ENCODE data around the gene CTNNBIP1. TPM values are rescaled to one million over a fixed set of nuclear protein-coding genes. Genes with fewer than 3 reads are reported as not detected.

CTNNBIP1 gene
- total and polyA plus RNA-seq, 8 donors: 12.3 to 49.8 (median 35.2) TPM

DNA sequence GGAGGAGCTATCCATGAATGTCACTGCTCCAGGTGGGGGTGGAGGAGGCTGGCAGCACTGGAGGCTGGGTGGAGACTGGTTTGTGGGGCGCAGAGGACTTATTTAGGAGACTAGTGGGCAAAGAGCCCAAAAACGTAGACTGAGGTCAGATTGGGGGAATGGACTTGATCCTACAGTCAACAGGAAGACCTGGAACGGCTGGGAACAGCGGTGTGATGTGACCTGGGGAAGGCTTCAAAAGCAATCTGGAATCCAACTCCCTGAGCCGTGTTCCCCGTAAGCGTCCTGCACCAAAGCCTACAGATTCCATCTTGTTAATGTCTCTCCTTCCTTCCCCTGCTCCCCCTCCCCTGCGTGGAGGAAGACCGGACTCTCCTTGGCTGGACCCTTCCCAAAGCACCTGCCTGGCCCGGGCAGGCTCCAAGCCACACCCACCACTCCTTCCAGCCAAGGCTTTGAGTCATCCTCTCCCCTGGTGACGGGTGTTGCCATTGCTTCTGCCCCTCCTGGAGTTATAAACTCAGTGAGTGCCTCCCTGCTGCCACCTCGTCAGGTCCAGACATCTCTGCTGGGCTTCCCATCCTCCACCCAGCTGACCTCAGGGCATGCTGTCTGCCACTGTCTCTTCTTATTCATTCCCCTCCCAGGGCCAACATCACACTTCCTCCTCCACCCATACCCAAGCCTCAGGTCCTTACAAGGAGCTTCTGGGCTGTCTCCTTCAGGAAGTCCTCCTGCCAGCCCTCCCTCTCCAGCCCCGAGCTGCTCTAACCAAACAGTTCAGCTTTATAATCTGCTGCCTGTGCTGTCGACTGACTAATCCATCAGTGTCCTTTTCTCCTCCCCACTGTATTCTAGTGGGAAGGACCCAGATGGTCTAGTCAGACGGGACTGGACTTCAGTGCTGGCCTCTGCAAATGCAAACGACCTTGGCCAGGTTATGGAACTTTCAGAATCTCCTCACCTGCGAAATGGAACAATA, 84.7 kb downstream of the CTNNBIP1 start:
- Histone ChIP-seq H3K27me3 (no peaks in the 10 kb centered on the region), H3K4me1 (peaks cover 30 to 49% (median 41%) of the 10 kb centered on the region in 4 donors), H3K27ac (peak overlapping the region; percentile 82 to 94 (median 91)), H3K36me3 (no peaks in the 10 kb centered on the region), H3K4me3 (peak overlapping the region; percentile 89 to 96 (median 93)), H3K9me3 (no peaks in the 10 kb centered on the region)
- peak; percentile 82 to 87 for DNase-seq
- WGBS, 5 donors: 9 to 18% (median 13%) methylated on average over 17 of the region's 17 CpGs
- intact Hi-C loops (cut with DNase I; ENCODE audit: low total_unique reads): no loop called here
- peak in 1 of 3 donors; percentile 26 for TF ChIP-seq POLR2AphosphoS5 (IDR thresholded peaks at IDR 0.05)
- TF ChIP-seq, protein P1, sequence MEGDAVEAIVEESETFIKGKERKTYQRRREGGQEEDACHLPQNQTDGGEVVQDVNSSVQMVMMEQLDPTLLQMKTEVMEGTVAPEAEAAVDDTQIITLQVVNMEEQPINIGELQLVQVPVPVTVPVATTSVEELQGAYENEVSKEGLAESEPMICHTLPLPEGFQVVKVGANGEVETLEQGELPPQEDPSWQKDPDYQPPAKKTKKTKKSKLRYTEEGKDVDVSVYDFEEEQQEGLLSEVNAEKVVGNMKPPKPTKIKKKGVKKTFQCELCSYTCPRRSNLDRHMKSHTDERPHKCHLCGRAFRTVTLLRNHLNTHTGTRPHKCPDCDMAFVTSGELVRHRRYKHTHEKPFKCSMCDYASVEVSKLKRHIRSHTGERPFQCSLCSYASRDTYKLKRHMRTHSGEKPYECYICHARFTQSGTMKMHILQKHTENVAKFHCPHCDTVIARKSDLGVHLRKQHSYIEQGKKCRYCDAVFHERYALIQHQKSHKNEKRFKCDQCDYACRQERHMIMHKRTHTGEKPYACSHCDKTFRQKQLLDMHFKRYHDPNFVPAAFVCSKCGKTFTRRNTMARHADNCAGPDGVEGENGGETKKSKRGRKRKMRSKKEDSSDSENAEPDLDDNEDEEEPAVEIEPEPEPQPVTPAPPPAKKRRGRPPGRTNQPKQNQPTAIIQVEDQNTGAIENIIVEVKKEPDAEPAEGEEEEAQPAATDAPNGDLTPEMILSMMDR (IDR thresholded peaks at IDR 0.05): peak in 1 of 7 experiments; percentile 10
- no peak for TF ChIP-seq EP300 (IDR thresholded peaks at IDR 0.05)
- no peak for TF ChIP-seq POLR2A (IDR thresholded peaks at IDR 0.05)

DNA sequence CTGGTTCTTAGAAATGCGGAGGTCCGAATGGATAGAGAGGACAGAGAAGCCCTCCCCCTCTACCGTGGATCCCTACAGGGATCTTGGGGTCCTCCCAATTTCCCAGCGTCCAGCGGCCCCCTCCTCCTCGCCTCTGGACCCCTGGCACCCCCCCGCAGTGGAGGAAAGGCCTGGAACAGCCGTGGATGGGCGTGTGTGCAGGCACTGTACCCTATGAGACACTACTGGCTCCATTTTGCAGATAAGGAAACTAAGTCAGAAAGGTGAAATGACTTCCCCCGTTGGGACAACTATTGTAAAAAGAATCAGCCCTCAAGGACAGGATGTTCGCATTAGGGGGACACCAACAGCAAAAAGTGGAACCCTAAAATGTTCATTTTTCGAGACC, 85.4 kb downstream of the CTNNBIP1 start:
- H3K9me3 ChIP-seq: no peaks in the 10 kb centered on the region
- peak overlapping the region; percentile 82 to 94 (median 91) for H3K27ac ChIP-seq
- no peaks in the 10 kb centered on the region for H3K27me3 ChIP-seq
- H3K36me3 ChIP-seq: no peaks in the 10 kb centered on the region
- intact Hi-C loops (cut with DNase I; ENCODE audit: low total_unique reads): no loop called here
- TF ChIP-seq POLR2AphosphoS5 (IDR thresholded peaks at IDR 0.05) (no peak), POLR2A (IDR thresholded peaks at IDR 0.05) (no peak), EP300 (IDR thresholded peaks at IDR 0.05) (no peak)
- TF ChIP-seq, protein P1 (IDR thresholded peaks at IDR 0.05): no peak
- H3K4me1 ChIP-seq: peaks cover 30 to 52% (median 44%) of the 10 kb centered on the region in 4 donors
- DNase-seq: no peak
- 18 to 36% (median 21%) methylated on average over 5 to 12 of the region's 12 CpGs for WGBS, 5 donors
- H3K4me3 ChIP-seq: peak overlapping the region; percentile 89 to 96 (median 93)

DNA sequence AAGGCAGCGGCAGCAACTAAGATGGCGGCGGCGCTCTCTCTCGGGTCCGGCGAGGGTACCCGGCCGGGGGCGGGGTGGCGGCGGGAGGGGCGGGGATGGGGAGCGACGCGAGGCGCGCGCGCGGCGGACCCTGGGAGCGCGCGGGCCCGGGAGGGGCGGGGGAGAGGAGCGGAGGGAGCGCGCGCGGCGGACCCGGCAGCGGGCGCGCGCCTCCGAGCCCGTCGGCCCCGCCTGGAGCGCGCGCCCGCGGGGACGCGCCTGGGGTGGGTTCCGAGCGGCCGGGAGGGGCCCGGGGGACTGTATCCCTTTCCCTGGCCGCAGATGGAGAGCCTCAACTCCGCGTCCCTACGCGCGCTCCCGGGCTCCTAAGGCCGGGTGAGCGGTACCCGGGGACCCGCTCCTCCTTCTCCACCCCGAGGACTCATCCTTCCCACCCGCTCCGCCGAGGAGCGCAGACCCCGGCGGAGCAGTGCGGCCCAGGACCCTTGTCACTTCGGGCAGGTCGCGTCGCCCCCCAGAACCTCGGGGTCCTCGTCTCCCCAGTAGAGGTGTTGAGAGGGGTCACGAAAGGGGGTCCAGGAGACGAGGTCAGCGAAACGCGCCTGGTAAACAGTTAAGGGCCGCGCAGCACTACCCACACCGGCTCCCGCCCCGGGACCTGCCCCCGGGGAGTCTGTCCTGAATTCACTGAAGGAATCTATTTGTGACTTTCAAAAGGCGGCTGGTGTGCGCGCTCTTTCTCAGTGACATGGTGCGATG, 85.9 kb downstream of the CTNNBIP1 start, which contains the start of gene CLSTN1:
CLSTN1 (minus strand) TSS at position 23 of the 759 bp plus-strand sequence. CDS start 232 bp downstream, outside the sequence.
- Histone ChIP-seq H3K27ac (peak within 1 kb of the TSS; percentile 82 to 94 (median 92)), H3K9me3 (no peaks in the 10 kb centered on the region), H3K27me3 (no peaks in the 10 kb centered on the region), H3K4me3 (peak within 1 kb of the TSS; percentile 89 to 96 (median 93)), H3K36me3 (no peaks in the 10 kb centered on the region), H3K4me1 (peaks cover 30 to 52% (median 44%) of the 10 kb centered on the region in 4 donors)
- WGBS, 5 donors: 1 to 2% (median 1%) methylated on average over 14 to 92 of the region's 93 CpGs
- intact Hi-C loops (cut with DNase I; ENCODE audit: low total_unique reads): no loop called here
- TF ChIP-seq EP300 (IDR thresholded peaks at IDR 0.05) (no peak), POLR2AphosphoS5 (IDR thresholded peaks at IDR 0.05) (peak in 1 of 3 donors; percentile 23)
- DNase-seq: peak; percentile 89 to 96

DNA sequence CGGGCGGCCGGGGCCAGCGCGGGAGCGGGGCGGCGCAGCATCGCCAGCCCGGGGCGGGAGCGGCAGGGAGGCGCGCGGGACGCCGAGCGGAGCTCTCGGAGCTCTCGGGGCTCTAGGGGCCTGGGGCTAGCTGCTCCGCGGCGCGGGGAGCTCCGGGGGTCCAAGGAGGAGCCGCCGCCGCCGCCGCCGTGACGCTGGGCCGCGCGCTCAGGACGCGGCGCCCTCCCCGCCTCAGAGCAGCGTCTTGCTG, 86.5 kb downstream of the CTNNBIP1 start:
- WGBS, 5 donors: 0 to 1% (median 0%) methylated on average over 15 to 40 of the region's 40 CpGs; no CpG with 5 or more reads in 1 of the 5 donors
- no peak for DNase-seq
- no peaks in the 10 kb centered on the region for H3K27me3 ChIP-seq

More for the DNA sequence above, 86.5 kb downstream of the CTNNBIP1 start:
- Histone ChIP-seq H3K4me3 (peak overlapping the region; percentile 89 to 96 (median 93)), H3K4me1 (peaks cover 30 to 52% (median 44%) of the 10 kb centered on the region in 4 donors), H3K27ac (peak overlapping the region; percentile 82 to 94 (median 92)), H3K9me3 (no peaks in the 10 kb centered on the region), H3K36me3 (no peaks in the 10 kb centered on the region)
- intact Hi-C loops (cut with DNase I; ENCODE audit: low total_unique reads): no loop called here
- peak in 1 of 3 donors; percentile 59 for TF ChIP-seq POLR2AphosphoS5 (IDR thresholded peaks at IDR 0.05)
- TF ChIP-seq, protein P1 (IDR thresholded peaks at IDR 0.05): no peak
